ENCODE measurements around the gene GNPTAB.

Gene GNPTAB

DNA sequence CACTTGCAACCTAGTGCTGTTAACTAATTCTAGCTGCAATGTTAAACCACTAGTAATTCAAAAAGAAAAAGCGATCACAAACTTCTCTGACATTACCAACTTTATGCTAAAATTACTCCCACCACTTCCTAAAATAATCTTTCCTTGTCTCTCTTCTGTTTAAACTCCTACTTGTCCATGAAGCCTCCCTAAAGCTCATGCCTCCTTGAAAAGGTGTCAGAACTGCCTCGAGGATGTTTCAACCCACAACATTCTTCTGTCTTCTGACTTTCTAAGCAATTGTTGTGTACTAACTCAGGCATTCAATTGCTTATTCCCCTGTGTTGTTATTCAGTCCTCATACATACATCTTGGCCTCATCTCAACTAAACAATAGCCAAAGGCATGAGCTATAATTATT, 5.9 kb downstream of the GNPTAB start:
- TF ChIP-seq, protein P1, sequence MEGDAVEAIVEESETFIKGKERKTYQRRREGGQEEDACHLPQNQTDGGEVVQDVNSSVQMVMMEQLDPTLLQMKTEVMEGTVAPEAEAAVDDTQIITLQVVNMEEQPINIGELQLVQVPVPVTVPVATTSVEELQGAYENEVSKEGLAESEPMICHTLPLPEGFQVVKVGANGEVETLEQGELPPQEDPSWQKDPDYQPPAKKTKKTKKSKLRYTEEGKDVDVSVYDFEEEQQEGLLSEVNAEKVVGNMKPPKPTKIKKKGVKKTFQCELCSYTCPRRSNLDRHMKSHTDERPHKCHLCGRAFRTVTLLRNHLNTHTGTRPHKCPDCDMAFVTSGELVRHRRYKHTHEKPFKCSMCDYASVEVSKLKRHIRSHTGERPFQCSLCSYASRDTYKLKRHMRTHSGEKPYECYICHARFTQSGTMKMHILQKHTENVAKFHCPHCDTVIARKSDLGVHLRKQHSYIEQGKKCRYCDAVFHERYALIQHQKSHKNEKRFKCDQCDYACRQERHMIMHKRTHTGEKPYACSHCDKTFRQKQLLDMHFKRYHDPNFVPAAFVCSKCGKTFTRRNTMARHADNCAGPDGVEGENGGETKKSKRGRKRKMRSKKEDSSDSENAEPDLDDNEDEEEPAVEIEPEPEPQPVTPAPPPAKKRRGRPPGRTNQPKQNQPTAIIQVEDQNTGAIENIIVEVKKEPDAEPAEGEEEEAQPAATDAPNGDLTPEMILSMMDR (IDR thresholded peaks at IDR 0.05), result no peak

GRCh38 chr12:101823891-101824290, 6.9 kb downstream of the GNPTAB start:
- TF ChIP-seq, protein P1 (IDR thresholded peaks at IDR 0.05), result no peak

DNA sequence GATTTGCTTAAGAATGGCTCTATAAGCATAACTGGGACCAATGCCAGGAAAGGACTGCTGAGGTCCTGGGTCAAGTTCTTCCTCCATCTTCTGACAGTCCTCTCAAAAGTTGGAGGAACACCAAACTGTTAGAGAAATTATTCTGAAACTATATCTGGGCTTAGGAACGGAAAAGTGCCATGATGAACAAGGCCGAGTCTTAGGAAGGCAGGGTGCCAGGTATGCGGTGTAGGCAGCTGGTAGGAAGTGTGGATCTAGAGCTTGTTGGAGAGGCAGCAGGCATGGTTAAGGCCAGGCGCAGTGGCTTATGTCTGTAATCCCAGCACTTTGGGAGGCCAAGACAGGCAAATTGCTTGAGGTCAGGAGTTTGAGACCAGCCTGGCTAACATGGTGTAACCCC, 7.7 kb downstream of the GNPTAB start:
- TF ChIP-seq, protein P1 (IDR thresholded peaks at IDR 0.05), result no peak

DNA sequence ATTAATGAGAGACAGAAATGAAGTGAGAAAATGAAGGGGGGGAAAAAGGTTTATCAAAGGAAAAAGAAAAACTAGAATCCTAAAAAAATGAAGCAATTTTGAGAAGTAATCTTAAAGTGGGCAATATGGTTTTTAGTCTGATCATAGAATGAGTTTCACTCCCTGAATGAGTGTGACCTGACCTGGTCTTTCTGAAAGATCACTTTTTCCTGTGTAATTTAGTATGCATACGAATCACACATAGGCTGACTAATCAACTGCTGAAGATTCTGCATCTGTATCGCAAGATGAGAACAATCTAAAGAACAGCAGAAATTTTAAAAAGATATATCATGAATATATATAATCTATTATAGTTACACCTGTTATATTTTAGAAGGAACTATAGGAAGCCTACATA, 11.3 kb downstream of the GNPTAB start:
- TF ChIP-seq, protein P1 (IDR thresholded peaks at IDR 0.05), result no peak

- TF ChIP-seq, protein P1 (IDR thresholded peaks at IDR 0.05), result no peak
Measured at GRCh38 chr12:101813117-101813516, 17.6 kb downstream of the GNPTAB start.

GRCh38 chr12:101809208-101809607, 21.6 kb downstream of the GNPTAB start:
- TF ChIP-seq, protein P1 (IDR thresholded peaks at IDR 0.05), result no peak

- TF ChIP-seq, protein P1 (IDR thresholded peaks at IDR 0.05), result no peak
Measured at GRCh38 chr12:101806265-101806664, 24.5 kb downstream of the GNPTAB start.

DNA sequence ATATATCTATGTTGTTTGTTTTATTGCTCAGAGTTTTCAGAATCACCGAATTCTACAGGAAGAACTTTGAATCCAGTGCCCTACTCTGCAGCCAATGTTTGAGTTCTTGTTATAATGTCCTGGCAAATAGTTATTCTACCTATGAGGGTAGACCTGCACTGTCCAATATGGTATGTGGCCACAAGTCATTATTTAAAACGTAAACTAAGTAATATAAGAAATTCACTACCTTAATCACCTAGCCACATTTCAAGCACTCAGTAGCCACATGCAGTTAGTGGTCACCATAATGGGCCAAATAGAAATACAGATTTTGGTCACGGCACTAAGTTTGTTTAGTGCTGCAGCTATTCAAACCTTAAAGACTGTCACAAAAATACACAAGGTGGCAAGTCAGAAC, 26.4 kb downstream of the GNPTAB start:
- TF ChIP-seq, protein P1 (IDR thresholded peaks at IDR 0.05), result no peak
